ENCODE measurements around the gene KRTAP2-2.

- TF ChIP-seq POLR2A (IDR thresholded peaks at IDR 0.05), result no peak
- TF ChIP-seq CTCF (IDR thresholded peaks at IDR 0.05), result no peak
Observed at GRCh38 chr17:41063449-41063848, 8.4 kb upstream of the KRTAP2-2 start.

Data from testis (tissue), 2 donors.